ENCODE data around the gene LRRIQ1.

Gene LRRIQ1

DNA sequence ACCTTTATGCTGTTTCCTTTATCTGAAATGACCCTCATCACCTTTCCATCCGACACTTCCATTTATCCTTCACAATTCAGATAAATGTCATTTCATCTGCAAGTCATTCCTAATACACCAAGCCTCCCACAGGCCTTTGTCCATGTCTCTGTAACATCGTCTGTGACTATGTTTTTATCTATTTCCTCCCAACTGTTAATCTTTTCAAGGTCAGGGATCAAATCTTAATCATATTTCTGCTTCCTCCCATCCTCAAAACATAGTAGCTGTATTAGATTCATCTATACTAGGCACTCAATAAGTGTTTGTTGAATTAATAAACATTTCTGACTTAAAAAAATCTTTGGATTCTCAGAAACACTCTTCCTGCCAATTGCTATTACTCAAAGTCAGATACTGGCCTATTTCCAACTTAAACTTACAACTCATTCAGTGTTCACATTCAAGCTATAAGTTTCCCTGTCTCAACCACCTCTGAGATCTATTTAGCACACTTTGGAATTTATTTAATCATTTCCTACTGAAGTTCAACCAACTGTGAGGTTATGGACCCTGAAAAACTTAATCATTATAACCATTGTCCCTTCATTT lies 143.6 kb downstream of the LRRIQ1 start:
- TF ChIP-seq, protein P1, sequence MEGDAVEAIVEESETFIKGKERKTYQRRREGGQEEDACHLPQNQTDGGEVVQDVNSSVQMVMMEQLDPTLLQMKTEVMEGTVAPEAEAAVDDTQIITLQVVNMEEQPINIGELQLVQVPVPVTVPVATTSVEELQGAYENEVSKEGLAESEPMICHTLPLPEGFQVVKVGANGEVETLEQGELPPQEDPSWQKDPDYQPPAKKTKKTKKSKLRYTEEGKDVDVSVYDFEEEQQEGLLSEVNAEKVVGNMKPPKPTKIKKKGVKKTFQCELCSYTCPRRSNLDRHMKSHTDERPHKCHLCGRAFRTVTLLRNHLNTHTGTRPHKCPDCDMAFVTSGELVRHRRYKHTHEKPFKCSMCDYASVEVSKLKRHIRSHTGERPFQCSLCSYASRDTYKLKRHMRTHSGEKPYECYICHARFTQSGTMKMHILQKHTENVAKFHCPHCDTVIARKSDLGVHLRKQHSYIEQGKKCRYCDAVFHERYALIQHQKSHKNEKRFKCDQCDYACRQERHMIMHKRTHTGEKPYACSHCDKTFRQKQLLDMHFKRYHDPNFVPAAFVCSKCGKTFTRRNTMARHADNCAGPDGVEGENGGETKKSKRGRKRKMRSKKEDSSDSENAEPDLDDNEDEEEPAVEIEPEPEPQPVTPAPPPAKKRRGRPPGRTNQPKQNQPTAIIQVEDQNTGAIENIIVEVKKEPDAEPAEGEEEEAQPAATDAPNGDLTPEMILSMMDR (IDR thresholded peaks at IDR 0.05), result no peak

DNA sequence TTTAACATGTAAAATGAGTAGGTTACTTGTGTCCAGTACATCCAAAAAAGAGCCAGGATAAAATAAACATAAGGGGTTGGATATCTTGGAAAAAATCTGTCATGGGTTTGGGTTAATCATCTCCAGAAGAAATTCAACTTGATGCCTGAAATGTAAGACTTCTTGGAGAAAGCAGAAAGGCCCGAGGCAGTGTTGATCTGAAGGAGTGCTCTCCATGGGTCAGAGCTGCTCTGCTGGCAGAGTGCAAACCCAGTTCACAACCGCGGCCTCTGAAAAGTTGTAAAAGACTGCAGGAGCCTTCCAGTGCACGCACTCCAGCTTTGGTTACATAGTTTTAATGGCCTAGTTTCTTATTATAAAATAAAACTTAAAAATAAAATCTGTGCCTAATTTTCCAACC lies 146.5 kb downstream of the LRRIQ1 start:
- TF ChIP-seq, protein P1 (IDR thresholded peaks at IDR 0.05), result no peak

DNA sequence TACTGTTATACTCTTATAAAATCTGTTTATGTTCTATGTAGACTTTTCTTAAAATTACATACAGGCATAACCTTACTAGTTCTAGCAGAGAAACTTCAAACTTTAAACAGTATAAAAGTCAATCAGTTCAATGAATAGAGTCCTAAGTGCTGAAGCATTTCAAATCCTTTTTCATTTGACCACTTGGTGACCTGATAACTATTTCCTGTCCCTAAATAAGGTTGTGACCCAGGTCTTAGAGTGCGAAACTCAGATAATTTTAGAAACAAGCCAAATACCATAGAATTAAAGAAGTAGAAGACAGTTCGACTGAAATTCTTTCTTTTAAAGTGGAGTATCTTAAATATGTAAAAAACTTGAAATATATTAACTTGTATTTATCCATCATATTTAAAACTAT lies 147.7 kb downstream of the LRRIQ1 start:
- TF ChIP-seq, protein P1 (IDR thresholded peaks at IDR 0.05), result no peak

DNA sequence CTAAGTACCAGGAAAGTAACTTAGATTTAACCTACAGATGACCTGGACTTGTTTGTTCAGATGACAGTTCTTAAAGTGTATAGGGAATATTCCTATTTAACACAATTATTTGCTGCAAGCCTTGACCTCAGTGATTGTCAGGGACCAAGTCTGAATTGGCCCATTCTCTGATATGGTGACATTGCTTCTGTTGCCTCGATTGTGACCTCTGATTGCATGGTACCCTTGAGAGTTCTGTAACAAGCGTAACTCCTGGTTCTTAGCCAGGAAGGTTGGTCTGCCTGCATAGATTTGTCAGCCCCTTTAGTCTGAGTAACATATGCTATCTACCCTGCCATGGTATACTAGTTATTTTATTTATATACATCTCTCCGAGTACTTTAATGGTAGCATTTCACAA lies 150.1 kb downstream of the LRRIQ1 start:
- TF ChIP-seq, protein P1 (IDR thresholded peaks at IDR 0.05), result no peak

DNA sequence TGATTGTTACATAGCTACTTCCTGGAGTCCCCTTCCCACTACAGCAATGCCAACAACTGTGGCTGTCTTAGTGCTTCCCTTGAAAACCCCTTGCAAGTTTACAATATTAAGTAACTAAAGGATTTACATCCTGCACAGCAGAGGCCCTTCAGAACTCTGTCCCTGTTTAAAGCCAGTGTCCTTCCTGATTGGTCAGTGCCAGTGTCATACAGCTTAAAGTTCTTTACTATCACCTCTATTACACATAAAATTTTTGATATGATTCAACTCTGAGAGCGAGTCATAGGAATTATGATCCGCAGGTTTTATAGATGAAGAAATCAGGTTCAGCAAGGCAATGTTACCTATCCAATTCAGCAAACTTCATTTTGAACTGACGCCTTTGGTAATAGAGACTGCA lies 152.5 kb downstream of the LRRIQ1 start:
- TF ChIP-seq, protein P1 (IDR thresholded peaks at IDR 0.05), result no peak

DNA sequence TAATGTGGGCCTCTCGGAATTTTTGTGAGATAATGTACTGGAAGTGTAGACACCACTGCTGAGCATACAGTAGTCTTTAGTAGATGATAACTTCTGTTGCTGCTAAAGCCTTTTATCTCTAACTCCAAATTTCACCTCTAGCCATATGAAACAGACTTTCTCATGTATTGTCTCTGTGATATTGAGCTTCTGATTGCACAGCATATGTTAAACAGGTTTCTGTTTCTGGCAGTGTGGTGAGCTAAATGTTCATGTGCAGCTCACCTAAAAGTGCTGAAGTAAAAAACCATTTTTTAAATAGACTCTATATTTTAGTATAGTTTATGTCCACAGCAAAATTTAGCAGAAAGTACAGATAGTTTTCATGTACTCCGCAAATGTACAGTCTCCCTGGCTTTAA lies 154.6 kb downstream of the LRRIQ1 start:
- TF ChIP-seq, protein P1 (IDR thresholded peaks at IDR 0.05), result no peak

DNA sequence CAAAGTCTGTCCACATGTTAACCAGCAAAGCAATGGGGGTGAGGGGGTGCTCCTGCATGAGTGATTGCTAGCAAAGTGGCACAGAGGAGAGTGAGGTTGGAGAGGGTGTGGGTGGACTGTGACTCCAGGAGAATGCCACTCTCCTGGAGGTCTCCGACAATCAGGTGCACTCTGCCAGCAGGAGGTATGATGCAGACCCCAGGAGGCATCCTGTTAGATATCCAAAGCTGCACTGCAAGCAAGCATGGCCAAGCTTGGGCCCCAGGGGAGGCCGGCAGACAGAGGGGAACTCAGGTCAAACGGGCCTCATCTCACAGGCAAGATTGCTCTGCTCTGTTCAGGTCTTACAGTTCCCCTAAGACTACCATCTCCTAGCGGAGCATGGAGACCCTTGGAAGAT lies 170.4 kb downstream of the LRRIQ1 start:
- TF ChIP-seq, protein P1 (IDR thresholded peaks at IDR 0.05), result no peak

DNA sequence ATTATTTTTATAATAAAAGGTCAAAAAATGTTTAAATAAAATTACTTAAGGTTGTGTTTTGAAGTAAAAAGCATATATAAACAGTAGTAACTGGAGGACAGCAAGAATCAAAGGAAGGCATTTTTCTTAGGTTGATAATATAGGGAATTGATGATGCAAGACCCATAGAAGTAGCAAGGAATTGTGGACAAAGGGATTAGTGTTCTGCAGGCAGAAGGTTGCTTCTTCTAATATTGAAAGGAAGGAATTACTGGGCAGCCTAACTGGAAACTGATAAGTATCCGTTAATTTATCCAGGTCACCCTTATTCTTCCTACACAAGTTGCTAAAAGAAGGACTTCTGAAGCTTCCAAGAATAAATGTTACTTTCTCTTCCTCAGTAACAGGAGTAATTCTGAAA lies 189.3 kb downstream of the LRRIQ1 start:
- TF ChIP-seq, protein P1 (IDR thresholded peaks at IDR 0.05), result no peak

Measured in LNCAP (cell line).